Stomach (tissue), 4 donors: Measurements from ENCODE around the gene MYRIP.

Source experiments
- EP300 ChIP-seq: sonication (generic); formaldehyde crosslinking; IDR thresholded peaks from one replicate; pipeline ENCODE4 v1.6.1; 2017; ENCODE audit warnings: antibody characterized with exemption
- POLR2A ChIP-seq, 4 donors: fragments of 450-650 bp; IDR thresholded peaks; one replicate each; pipeline ENCODE4 v1.6.1; 2016; ENCODE audit warnings: antibody characterized with exemption in 4 of 4, control low read depth in 2 of 4, mild to moderate bottlenecking in 1 of 4, moderate library complexity in 1 of 4
- TF ChIP-seq, protein P1 (sequence below), 7 experiments: fragments of 450-650 bp in 4 of 7; fragments of 200-600 bp in 3 of 7; sonication (generic) in 3 of 7; IDR thresholded peaks; one replicate each; pipeline ENCODE4 v1.5.1; 2016 to 2019; ENCODE audit warnings: antibody characterized with exemption in 7 of 7, control low read depth in 2 of 7, mild to moderate bottlenecking in 1 of 7

GRCh38 chr3:39961230-39961629 lies 151.8 kb downstream of the MYRIP start:
- TF ChIP-seq POLR2A (IDR thresholded peaks at IDR 0.05) (no peak), EP300 (no peak)
- TF ChIP-seq, protein P1, sequence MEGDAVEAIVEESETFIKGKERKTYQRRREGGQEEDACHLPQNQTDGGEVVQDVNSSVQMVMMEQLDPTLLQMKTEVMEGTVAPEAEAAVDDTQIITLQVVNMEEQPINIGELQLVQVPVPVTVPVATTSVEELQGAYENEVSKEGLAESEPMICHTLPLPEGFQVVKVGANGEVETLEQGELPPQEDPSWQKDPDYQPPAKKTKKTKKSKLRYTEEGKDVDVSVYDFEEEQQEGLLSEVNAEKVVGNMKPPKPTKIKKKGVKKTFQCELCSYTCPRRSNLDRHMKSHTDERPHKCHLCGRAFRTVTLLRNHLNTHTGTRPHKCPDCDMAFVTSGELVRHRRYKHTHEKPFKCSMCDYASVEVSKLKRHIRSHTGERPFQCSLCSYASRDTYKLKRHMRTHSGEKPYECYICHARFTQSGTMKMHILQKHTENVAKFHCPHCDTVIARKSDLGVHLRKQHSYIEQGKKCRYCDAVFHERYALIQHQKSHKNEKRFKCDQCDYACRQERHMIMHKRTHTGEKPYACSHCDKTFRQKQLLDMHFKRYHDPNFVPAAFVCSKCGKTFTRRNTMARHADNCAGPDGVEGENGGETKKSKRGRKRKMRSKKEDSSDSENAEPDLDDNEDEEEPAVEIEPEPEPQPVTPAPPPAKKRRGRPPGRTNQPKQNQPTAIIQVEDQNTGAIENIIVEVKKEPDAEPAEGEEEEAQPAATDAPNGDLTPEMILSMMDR (IDR thresholded peaks at IDR 0.05): no peak
